ENCODE data around the gene NECAP2.
A peak's percentile ranks its signal among the peaks of the same experiment; 100 is the strongest.
"Not testable (repeated sequence)": the region's sequence is repeated elsewhere in the genome, so short reads cannot be mapped to it uniquely, and the experiment has no call there.

The NECAP2 gene

DNA sequence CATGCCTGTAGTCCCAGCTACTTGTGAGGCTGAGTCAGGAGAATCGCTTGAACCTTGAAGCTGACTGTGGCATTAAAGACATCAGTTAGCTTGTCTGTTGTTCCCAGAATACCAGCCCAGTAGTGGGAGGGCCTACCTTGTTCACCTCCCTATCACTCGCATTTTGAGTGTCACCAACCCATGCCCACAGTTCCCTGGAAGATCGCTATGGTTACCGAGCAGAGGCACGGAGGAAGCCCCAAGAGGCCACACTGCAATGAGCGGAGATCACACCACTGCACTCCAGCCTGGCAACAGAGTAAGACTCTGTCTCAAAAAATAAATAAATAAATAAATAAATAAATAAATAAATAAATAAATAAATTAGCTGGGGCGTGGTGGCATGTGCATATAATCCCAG lies 52.4 kb downstream of the NECAP2 start:
- DNase-seq: peak in 1 of 56 donors; percentile 3

DNA sequence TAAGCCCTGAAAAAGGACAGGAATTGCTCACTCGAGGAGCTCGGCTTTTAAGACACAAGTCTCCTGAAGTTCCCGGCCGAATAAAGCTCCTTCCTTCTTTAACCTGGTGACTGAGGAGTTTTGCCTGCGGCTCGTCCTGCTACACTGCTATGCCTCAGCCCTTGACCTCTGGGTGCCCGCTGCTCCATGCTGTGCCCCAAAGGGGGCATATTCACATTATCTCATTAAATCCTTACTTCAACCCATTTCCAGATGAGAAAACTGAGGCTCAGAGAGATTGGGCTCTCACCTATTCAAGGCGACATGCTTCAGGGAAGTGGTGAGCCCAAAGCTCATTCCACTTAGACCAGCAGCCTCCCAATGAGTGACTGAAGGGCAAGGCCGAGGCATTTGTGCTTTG lies 53.2 kb downstream of the NECAP2 start:
- not testable (repeated sequence) for DNase-seq

DNA sequence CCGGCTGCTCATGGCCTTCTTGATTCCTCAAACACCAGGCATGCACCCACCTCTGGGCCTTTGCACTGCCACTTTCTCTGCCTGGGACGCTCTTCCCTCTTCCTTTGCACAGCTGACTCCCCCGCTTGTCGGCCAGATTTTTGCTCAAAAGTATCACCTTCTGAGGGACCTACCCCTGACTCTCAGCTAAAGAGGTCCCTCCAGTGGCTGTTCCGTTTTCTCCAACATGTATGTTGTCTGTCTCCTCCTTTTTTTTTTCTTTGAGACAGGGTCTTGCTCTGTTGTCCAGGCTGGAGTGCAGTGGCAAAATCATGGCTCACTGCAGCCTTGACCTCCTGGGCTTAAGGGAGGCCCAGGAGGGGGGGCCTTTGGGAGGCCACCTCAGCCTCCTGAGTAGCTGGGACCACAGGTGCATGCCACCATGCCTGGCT lies 57.0 kb downstream of the NECAP2 start:
- DNase-seq: not testable (repeated sequence)

DNA sequence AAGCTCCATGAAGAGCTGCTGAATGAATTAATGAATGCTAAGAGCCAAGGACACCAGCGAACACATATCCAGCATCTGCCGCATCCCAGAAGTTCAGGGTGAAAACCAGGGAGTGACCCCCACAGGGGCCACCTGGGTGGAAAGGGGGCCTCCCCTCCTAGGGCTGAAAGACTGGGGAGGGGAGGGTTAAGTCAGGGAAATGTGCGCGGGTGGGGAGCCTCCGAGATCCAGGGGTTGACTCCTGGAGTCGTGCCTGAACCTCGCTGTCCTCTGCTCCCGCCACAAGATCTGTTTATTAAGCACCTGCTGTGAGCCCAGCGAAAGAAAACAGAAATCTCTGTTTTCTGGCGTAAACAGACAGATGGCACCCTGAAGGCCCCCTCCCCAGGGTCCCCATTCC lies 57.5 kb downstream of the NECAP2 start:
- not testable (repeated sequence) for DNase-seq

DNA sequence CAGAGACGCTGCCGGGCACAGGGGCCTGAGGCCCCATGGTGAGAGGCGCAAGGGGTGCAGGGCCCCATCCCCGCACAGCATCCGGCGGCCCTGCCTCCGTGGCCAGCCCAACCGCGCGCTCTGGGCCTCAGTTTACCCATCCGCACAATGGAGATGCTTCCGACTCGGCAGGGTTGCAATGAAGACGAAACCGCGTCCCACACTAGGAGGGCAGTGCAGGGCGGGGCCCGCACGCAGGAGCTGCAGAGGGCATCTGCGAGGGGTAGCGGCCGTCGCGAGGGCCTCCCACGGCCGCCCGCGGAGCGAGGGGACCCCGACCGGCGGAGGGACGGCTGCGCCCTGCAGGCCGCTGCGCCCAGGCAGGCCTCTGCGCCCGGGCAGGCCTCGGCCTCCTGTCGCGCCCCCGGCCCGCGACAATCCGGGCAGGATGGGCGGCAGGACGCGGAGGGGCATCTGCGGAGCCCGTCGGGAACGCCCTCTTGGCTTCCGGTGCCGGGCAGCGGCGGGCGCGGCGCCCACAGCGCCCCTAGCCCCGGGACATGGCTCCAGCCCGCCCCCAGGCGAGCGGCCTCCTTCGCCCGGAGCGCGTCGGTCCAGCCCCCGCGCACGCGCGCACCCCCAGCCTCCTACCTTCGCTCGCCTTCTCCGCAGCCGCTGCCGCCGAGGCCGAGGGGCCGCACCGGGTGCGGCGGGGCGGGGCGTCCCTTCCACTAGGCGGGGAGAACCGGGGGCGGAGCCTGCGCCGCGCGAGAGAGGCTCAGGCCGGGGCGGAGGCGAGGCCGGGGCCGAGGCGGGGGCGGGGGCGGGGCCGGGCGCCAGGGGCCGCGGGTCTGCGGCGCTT lies 58.3 kb downstream of the NECAP2 start:
- DNase-seq: peak in 53 of 56 donors; percentile 18 to 90 (median 72)

DNA sequence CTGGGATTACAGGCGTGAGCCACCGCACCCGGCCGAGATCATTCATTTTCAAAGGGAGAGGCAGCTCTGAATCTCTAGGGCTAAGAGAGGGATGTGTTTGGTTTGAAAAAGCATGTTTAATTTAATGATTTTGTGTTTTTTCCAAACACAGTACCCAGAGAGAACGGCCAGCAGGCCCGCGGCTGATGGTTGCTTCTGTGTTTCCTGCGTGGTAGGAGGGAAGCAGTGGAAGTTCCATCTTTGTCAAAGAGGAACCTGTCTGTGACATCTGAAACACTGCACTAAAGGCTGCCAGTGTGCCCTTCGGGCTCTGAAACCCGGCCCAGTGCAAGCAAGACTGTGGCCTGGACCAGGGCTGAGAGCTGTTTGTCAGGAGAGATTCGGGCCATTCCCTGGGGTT lies 59.9 kb downstream of the NECAP2 start:
- peak in 1 of 56 donors; percentile 6 for DNase-seq

DNA sequence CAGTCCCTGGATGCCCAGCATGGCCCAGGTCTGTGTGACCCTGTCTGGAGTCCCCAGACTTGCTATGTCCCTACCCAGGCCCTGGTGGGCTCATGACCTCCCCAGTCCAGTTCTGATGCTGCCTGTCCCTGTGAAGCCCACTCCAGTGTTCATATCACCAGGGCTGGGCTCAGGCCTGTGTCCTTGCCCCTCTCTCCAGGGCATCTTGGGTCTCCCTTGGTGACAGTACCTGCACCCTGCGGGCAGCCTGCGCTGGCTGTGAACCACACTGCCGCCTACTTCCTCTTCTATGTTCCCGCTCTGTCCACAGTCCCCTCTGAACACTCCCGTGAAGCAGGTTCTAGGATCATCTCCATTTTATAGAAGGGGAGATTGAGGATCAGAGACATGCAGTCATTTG lies 60.5 kb downstream of the NECAP2 start:
- DNase-seq: not testable (repeated sequence)

DNA sequence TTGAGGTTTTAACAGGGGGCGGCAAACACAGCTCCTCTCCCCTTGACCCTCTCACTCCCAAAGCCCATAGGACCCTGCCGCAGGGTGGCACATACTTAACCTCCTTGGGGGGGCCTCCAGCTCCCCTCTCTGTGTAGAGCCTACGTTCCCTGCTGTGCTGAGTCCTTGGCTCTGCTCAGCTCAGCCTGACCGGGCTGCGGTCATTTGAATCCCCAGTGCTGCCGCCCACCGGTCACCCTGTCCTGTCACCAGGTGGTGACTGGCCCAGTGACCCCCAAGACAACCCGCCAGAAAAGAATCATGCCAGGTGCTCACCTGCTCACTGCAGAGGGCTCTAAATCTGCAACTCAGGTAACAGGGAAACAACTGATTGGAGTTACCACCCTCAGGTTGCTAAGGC lies 60.9 kb downstream of the NECAP2 start:
- not testable (repeated sequence) for DNase-seq

DNA sequence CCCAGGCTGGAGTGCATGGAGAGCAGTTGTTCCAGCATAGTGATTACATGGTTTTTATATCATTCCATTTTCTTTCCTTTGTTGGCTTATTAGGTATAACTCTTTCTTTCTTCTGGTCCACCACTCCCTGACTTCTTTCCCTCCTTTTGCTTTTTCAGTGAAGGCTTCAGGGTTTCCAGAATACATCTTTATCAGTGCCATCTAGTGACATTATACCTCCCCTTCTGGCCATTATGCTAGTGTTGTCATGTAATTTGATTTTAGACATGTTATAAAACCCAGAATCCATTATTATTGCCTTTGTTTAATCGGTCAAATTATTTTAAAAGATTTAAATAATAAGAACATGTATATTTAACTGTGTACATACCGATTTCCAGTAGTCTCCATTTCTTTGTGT lies 63.0 kb downstream of the NECAP2 start:
- DNase-seq: no peak

DNA sequence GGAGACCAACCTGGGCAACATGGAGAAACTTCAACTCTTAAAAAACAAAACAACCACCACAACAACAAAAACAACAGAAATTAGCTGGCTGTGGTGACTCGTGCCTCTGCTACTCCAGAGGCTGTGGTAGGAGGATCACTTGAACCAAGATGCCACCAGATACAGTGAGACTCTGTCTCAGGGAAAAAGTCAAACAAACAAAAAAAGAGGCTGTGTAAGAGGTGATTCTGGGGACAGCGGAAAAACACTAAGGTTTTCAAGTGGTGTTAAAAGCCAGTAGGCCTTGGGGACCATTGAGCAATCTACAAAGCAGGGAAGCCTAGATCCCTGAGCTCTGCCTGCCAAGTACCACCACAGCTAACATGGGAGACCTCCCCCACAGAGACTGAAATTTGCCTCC lies 65.3 kb downstream of the NECAP2 start:
- DNase-seq: not testable (repeated sequence)

DNA sequence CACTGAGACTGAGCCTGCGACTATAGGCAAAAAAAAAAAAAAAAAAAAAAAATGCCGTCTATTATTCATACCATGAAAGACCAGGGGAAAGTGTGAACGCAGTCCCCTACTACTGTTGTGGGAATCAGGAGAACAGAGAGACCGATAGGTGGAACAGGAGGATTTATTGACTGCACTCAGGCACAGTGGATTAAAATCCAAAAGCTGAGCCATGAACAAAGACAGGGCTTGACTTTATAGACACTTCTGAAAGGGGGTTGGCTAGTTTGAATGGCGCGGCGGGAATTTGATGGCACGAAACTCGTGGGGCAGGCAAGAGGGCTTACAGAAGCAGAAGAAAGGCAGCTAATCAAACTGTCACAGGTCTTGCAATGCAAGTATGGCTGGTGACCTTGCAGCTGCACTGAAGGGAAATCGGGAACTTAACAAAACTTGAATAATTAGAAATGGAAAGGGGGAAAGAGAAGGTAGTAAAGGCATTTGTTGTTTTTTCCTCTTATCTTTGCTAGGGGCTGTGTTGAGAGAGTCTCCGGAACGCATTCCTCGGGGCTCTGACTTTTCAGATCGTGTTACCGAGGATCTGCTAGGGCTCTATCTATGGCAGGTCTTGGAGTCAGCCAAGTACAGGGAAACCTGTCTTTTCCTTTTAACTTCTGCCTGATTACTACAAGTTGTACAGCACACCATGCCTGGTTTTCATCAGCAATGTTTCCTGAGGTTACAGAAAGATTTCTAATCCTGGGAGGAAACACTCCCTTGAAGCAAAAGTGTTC lies 66.0 kb downstream of the NECAP2 start:
- not testable (repeated sequence) for DNase-seq

DNA sequence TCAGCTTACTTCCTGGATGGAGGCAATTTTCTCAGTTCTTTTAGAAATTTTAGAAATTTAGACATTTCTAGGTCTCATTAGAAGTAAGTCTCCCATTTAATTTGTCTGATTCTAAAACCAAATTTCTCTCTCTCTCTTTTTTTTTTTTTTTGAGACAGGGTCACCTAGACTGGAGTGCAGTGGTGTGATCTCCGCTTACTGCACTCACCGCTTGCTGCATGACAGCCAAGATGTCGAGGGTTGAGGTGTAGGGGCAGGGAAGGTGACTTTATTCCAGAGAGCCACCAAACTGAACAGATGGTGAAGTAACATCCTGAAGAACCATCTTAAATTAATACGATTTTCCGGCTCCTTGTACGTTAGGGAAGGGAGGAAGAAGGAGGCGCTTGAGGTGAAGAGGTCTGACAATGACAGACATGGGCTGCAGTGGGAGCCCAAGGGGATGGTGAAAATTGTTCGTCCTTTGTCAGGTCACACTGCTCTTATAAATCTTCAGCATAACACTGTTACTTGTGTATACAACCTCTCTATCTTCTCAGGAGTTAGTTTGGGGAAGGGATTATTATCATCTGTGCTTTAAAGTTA lies 68.4 kb downstream of the NECAP2 start:
- peak in 1 of 56 donors; percentile 6 for DNase-seq

All from amygdala (tissue), 56 donors.